Right lobe of liver (tissue), 6 donors: ENCODE data around the gene EXD3. TPM values are rescaled to one million over a fixed set of nuclear protein-coding genes. Genes with fewer than 3 reads are reported as not detected.
A peak's percentile ranks its signal among the peaks of the same experiment; 100 is the strongest.

Source experiments
- ATAC-seq, 4 donors: fragments of 200-7000 bp; cut with Tn5 transposase; one replicate each; pipeline ENCODE4 v1.9.1; 2020; ENCODE audit warnings: mild to moderate bottlenecking in 4 of 4, moderate library complexity in 4 of 4
- DNase-seq, 3 donors: peaks; one replicate each; pipeline ENCODE4 v3.0.0-alpha.2; 2020
- H3K27ac ChIP-seq, 3 donors: fragments of 200-600 bp; one replicate each; pipeline ENCODE4 v1.8.0; 2022
- H3K27me3 ChIP-seq, 2 donors: fragments of 200-600 bp; one replicate each; pipeline ENCODE4 v1.8.0; 2022
- H3K36me3 ChIP-seq, 4 donors: fragments of 200-600 bp; sonication (generic) in 1 of 4; one replicate each; pipeline versions ENCODE4 v1.5.1 to v1.8.0; 2017 to 2022; ENCODE audit warnings: control low read depth in 1 of 4
- H3K4me1 ChIP-seq, 4 donors: fragments of 200-600 bp; sonication (generic) in 1 of 4; one replicate each; pipeline versions ENCODE4 v1.5.1 to v1.8.0; 2017 to 2022; ENCODE audit warnings: control low read depth in 1 of 4
- H3K4me3 ChIP-seq, 3 donors: fragments of 200-600 bp; one replicate each; pipeline ENCODE4 v1.8.0; 2022
- H3K9me3 ChIP-seq, 4 donors: fragments of 200-600 bp; sonication (generic) in 1 of 4; one replicate each; pipeline versions ENCODE4 v1.5.1 to v1.8.0; 2017 to 2022; ENCODE audit warnings: control low read depth in 1 of 4
- POLR2A ChIP-seq: fragments of 450-650 bp; IDR thresholded peaks from one replicate; pipeline ENCODE4 v1.6.1; 2017; ENCODE audit warnings: antibody characterized with exemption, mild to moderate bottlenecking
- WGBS: methylation state at CpG from one replicate; pipeline ENCODE4 v1.1.6; 2018; ENCODE audit warnings: low coverage, low lambda C conversion rate; ENCODE audit not compliant: insufficient coverage; ENCODE audit errors: missing lambda C conversion rate; 5-methylcytosine and 5-hydroxymethylcytosine counted together
- intact Hi-C, 2 donors: fragments of 100-400 bp; cut with DNase I; formaldehyde crosslinking; loops; one replicate each; pipeline versions ENCODE4 v1.11.2 to v1.14.1; 2022
- total RNA-seq, 6 experiments: library from RNA; depleted of rRNA in 2 of 6; stranded (reverse); fragments of >200 nt in 2 of 6; fragmentation: NEBNext Ultra II Directional in 3 of 6; extraction: Animal tissue kit (Norgen Biotek cat#: 25700) in 3 of 6; gene quantifications; one replicate each; pipeline versions ENCODE4 v1.1.0 to v1.2.4, GENCODE V29; 2016 to 2023
- TF ChIP-seq, protein P1 (sequence below), 4 donors: fragments of 200-600 bp in 3 of 4; fragments of 450-650 bp in 1 of 4; IDR thresholded peaks; one replicate each; pipeline versions ENCODE4 v1.5.1 to v1.8.0; 2016 to 2022; ENCODE audit warnings: antibody characterized with exemption in 4 of 4, mild to moderate bottlenecking in 2 of 4
- donor health status: DM: no; HTN: yes; CAD: no.
- donor health status: DM: no; HTN: no; CAD: no.
- donor health status: DM: no; HTN: no; CAD: no.
- donor health status: DM: no; HTN: yes; CAD: no.
- donor health status: DM: no; HTN: yes; CAD: no.

The EXD3 gene
- total RNA-seq, 6 experiments from 2014 or later = 3.3 to 14.4 (median 10.6) TPM

DNA sequence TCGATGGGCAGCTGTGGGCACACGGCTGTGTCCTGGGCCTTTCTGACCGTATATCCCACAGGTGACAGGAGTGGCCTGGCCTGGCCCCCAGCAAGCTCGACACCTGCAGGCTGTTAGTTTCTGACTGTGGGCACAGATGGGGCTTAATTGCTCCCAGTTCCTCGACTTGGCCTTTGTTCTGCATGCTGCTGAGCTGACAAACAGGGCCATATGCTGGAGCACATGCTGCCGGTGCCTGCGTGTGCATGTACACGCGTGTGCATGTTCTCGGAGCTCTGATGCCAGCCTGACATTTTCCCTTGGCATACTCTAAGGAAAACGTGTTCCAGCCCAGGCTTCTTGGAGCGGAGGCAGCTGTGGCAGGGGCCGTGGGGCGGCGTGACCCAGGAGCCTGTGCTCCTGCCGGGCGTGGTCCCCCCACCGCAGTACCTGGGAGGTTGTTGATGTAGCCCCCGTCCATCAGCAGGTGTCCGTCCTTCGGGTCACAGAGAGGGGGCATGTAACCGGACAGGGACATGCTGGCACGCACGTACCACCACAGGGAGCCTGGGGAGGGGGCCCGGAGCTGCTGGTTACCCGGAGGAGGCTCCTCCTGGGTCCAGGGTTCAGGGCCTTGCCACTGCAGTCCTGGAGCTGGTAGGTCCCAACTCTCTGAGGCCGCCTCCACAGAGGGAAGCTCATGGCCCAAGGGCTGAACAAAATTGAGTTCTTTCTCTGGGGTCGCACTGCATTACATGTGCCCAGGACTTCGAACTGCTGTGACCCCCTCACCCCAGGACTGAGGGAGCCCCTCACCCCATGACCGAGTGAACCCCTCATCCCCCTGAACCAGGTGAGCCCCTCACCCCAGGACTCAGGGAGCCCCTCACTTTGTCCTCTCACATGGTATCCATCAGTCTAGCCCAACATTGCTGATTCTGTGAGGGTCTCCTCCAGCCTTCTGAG is 40.3 kb upstream of the EXD3 start:
- DNase-seq (peak in 1 of 3 donors; percentile 47), ATAC-seq (no peak)
- 67% methylated on average over 1 of the region's 30 CpGs for WGBS
- Histone ChIP-seq H3K36me3 (no peaks in the 10 kb centered on the region), H3K27ac (no peak overlapping the region), H3K4me3 (no peak overlapping the region), H3K9me3 (no peaks in the 10 kb centered on the region), H3K4me1 (peaks cover 0 to 4% (median 0%) of the 10 kb centered on the region in 4 donors), H3K27me3 (no peaks in the 10 kb centered on the region)
- TF ChIP-seq POLR2A = no peak
- TF ChIP-seq, protein P1, sequence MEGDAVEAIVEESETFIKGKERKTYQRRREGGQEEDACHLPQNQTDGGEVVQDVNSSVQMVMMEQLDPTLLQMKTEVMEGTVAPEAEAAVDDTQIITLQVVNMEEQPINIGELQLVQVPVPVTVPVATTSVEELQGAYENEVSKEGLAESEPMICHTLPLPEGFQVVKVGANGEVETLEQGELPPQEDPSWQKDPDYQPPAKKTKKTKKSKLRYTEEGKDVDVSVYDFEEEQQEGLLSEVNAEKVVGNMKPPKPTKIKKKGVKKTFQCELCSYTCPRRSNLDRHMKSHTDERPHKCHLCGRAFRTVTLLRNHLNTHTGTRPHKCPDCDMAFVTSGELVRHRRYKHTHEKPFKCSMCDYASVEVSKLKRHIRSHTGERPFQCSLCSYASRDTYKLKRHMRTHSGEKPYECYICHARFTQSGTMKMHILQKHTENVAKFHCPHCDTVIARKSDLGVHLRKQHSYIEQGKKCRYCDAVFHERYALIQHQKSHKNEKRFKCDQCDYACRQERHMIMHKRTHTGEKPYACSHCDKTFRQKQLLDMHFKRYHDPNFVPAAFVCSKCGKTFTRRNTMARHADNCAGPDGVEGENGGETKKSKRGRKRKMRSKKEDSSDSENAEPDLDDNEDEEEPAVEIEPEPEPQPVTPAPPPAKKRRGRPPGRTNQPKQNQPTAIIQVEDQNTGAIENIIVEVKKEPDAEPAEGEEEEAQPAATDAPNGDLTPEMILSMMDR (IDR thresholded peaks at IDR 0.05) = no peak
- intact Hi-C loops = no loop called here

DNA sequence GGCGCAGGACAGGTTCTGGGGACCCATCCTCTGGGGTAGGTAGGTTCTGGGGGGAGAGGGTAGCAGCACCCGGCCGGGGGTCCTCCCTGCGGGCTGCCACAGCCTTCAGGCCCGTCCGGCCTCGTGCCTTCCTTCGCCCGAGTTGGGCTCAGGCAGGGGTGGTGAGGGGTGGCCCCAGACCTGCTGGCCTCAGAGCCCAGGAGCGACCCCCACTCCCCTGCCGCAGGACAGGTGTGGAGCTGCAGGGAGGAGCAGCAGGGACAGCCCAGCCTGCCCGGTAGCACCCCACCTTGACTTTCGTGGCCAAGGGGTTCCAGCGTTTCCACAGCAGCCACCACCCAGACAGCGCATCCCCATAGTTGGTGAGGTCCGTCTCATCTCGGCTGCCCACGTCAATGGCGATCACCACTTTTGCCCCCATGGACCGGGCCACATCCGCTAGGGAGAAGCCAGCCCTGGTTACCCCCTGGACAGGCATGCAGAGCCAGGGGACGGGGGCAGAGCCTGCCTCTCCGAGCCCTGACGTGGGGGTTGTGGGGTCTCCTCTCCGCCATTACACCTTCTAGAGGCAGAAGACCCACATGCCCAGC is 39.5 kb upstream of the EXD3 start:
- peak in 2 of 3 donors; percentile 22 to 43 for DNase-seq
- 83% methylated on average over 1 of the region's 25 CpGs for WGBS
- H3K9me3 ChIP-seq = no peaks in the 10 kb centered on the region
- TF ChIP-seq, protein P1 (IDR thresholded peaks at IDR 0.05) = no peak
- no peaks in the 10 kb centered on the region for H3K36me3 ChIP-seq
- H3K4me3 ChIP-seq = no peak overlapping the region
- no peak for ATAC-seq
- no peaks in the 10 kb centered on the region for H3K27me3 ChIP-seq
- peaks cover 0 to 10% (median 0%) of the 10 kb centered on the region in 4 donors for H3K4me1 ChIP-seq
- intact Hi-C loops = no loop called here
- no peak overlapping the region for H3K27ac ChIP-seq

DNA sequence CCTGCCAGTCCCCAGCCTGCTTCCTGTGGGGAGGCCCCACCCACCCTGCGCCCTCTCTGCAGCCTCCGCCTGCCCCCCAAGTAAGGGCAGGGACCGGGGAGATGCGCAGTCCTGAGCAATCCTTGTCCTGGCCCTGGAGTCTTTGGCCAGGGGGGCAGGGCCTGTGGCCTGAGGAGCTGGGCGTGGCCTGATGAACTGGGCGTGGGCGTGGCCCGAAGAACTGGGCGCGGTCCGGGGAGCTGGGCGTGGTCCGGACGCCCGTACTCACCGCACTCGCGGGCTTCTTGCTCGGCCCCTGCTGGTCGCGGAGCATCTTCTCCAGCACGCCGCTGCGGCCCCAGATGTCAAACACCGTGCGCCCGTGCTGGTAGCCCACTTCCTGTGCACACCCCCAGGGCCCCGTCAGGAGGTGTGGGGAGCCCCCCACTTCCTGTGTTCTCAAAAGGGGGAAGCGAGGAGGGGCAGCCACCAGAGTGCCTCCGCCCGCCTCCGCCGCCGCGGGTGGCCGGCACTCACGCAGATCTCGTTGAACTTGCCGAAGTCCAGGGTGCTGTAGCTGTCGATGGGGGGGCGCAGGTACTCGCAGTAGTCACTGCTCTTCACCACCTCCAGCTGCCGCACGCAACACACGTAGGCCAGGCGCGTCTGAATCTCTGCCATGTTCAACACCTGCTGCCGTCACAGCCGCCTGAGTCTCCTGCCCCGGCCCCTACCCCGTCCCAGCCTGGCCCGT is 38.9 kb upstream of the EXD3 start:
- peak in 1 of 4 donors; percentile 2 for ATAC-seq
- H3K4me3 ChIP-seq = no peak overlapping the region
- H3K27me3 ChIP-seq = no peaks in the 10 kb centered on the region
- no peak overlapping the region for H3K27ac ChIP-seq
- no peak for TF ChIP-seq POLR2A
- TF ChIP-seq, protein P1 (IDR thresholded peaks at IDR 0.05) = no peak
- WGBS = 100% methylated on average over 1 of the region's 52 CpGs
- peaks cover 0 to 10% (median 0%) of the 10 kb centered on the region in 4 donors for H3K4me1 ChIP-seq
- intact Hi-C loops = no loop called here
- no peaks in the 10 kb centered on the region for H3K36me3 ChIP-seq
- DNase-seq = peak; percentile 49 to 68 (median 51)
- H3K9me3 ChIP-seq = no peaks in the 10 kb centered on the region

DNA sequence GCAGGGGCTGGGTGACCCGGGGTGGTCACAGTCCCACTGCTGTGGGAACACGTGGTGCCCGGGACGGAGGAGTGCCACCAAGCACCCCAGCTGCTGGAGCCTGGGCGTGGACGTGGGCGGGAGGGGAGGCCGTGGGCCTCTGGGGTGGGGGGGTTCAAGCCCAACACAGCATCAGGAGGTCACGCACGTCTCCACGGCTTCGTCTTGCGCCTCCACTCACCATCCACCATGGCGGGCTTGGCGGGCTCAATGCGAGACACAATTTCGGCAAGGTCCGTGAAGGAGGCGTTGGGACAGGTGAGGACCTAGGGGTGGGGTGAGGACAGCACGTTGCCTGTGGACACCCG is 38.3 kb upstream of the EXD3 start:
- intact Hi-C loops = no loop called here
- no CpG with 5 or more reads among the region's 21 CpGs for WGBS
- no peak for ATAC-seq
- no peak overlapping the region for H3K4me3 ChIP-seq
- TF ChIP-seq POLR2A = no peak
- TF ChIP-seq, protein P1 (IDR thresholded peaks at IDR 0.05) = no peak
- peaks cover 0 to 15% (median 0%) of the 10 kb centered on the region in 4 donors for H3K4me1 ChIP-seq
- no peaks in the 10 kb centered on the region for H3K36me3 ChIP-seq
- no peak overlapping the region for H3K27ac ChIP-seq
- no peaks in the 10 kb centered on the region for H3K27me3 ChIP-seq
- no peaks in the 10 kb centered on the region for H3K9me3 ChIP-seq
- DNase-seq = peak in 2 of 3 donors; percentile 22 to 49
